Measurements from ENCODE around the gene ME2.

DNA sequence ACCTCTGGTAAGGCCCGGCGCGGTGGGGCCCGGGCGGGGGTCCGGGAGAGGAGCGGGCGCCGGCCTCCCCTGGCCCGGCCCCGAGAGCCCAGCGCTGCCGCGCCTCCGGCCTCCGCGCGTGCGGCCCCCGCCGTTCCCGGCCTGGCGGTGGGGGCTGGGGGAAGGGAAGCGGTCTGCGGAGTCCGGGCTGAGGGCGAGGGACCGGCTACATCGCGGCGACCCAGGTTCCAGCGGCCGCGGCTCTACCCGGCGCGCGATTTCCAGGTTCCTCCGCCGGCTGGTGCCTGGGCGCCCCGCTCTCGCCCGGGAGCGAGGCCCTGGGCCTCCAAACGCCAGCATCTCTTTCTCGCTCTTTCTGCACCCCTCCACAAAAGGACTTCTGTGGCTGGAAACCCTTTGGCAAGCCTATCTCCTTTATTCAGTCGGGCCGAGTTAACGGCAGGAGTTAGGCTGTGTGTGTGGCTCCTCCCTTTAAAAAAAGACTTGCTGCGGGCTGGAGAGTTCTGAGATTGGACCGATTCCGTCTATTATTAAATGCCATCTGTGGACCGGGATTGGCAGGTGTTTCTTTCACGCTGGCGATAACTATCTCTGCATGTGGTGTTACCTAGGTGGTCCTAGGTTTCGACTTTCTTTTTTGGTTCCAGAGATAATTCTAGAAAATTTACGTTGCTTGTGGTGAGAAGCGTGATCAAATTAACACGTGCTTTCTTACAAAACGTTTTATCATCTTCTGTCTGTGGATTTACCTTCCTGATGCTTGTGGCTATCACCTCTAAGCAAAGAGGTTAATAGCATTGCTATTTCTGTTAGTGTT lies 592 bp downstream of the ME2 start:
- no peak for TF ChIP-seq POLR2A (IDR thresholded peaks at IDR 0.05)
- TF ChIP-seq, protein P1, sequence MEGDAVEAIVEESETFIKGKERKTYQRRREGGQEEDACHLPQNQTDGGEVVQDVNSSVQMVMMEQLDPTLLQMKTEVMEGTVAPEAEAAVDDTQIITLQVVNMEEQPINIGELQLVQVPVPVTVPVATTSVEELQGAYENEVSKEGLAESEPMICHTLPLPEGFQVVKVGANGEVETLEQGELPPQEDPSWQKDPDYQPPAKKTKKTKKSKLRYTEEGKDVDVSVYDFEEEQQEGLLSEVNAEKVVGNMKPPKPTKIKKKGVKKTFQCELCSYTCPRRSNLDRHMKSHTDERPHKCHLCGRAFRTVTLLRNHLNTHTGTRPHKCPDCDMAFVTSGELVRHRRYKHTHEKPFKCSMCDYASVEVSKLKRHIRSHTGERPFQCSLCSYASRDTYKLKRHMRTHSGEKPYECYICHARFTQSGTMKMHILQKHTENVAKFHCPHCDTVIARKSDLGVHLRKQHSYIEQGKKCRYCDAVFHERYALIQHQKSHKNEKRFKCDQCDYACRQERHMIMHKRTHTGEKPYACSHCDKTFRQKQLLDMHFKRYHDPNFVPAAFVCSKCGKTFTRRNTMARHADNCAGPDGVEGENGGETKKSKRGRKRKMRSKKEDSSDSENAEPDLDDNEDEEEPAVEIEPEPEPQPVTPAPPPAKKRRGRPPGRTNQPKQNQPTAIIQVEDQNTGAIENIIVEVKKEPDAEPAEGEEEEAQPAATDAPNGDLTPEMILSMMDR (IDR thresholded peaks at IDR 0.05), result no peak
